ENCODE data around the gene TOLLIP.

DNA sequence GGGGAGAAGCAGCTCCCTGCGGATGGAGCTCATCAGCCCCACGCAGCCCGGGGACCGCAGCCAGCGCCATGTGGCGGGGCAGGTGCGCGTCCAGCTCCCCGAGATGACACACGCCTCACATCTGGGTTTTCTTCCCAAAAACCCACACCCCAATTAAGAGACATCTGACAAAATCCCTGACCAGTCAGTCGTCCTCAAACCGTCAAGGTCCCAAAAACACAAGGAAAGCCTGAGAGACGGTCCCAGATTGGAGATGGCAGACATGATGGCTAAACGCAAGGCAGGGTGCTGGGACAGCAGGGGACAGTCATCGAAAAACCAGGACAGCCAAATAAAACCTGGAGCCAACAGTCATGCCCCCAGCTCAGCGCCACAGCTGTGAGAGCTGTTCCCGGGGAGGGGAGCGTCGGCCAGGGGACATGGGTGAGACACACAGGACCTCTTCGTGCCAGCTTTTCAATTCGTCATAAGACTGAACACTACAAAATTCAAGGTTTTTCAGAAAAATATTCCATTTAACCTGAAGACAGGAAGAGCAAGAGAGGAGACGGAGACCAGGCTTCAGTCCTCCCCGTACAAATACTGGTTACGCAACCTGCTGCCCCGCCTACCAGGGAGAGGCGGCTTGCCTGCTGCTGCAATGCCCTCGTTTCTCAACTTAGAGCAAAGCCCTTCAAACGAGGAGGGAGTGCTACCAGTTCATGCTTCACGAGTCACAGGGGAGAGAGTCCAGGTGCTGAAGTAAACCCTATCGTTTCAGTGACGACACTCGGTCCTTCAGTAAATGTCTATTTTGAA is 10.5 kb downstream of the TOLLIP start:
- TF ChIP-seq, protein P1, sequence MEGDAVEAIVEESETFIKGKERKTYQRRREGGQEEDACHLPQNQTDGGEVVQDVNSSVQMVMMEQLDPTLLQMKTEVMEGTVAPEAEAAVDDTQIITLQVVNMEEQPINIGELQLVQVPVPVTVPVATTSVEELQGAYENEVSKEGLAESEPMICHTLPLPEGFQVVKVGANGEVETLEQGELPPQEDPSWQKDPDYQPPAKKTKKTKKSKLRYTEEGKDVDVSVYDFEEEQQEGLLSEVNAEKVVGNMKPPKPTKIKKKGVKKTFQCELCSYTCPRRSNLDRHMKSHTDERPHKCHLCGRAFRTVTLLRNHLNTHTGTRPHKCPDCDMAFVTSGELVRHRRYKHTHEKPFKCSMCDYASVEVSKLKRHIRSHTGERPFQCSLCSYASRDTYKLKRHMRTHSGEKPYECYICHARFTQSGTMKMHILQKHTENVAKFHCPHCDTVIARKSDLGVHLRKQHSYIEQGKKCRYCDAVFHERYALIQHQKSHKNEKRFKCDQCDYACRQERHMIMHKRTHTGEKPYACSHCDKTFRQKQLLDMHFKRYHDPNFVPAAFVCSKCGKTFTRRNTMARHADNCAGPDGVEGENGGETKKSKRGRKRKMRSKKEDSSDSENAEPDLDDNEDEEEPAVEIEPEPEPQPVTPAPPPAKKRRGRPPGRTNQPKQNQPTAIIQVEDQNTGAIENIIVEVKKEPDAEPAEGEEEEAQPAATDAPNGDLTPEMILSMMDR (IDR thresholded peaks at IDR 0.05): no peak
- TF ChIP-seq POLR2A (IDR thresholded peaks at IDR 0.05) (peak; percentile 19), POLR2AphosphoS5 (IDR thresholded peaks at IDR 0.05) (peak; percentile 88)
